ENCODE results near the gene JPH3.
"Not testable (repeated sequence)": the region's sequence is repeated elsewhere in the genome, so short reads cannot be mapped to it uniquely, and the experiment has no call there.

The JPH3 gene

GRCh38 chr16:87657621-87658192, 55.4 kb downstream of the JPH3 start:
- no peak for DNase-seq

- no peak for DNase-seq
These were observed 56.4 kb downstream of the JPH3 start for GRCh38 chr16:87658564-87659225.

GRCh38 chr16:87661561-87661960, 59.3 kb downstream of the JPH3 start:
- DNase-seq, result peak in 1 of 2 experiments; percentile 5

- DNase-seq, result no peak
These were observed 60.2 kb downstream of the JPH3 start for GRCh38 chr16:87662254-87663204.

GRCh38 chr16:87664792-87665191, 62.5 kb downstream of the JPH3 start:
- no peak for DNase-seq

GRCh38 chr16:87665193-87665592, 62.9 kb downstream of the JPH3 start:
- no peak for DNase-seq

GRCh38 chr16:87666919-87667318, 64.6 kb downstream of the JPH3 start:
- no peak for DNase-seq

GRCh38 chr16:87667443-87667842, 65.1 kb downstream of the JPH3 start:
- no peak for DNase-seq

- DNase-seq, result no peak
These were observed 65.6 kb downstream of the JPH3 start for GRCh38 chr16:87667946-87668345.

GRCh38 chr16:87669672-87670071, 67.4 kb downstream of the JPH3 start:
- no peak for DNase-seq

GRCh38 chr16:87671221-87671620, 68.9 kb downstream of the JPH3 start:
- DNase-seq, result no peak

GRCh38 chr16:87671715-87672270, 69.5 kb downstream of the JPH3 start:
- DNase-seq, result no peak

- DNase-seq, result no peak
These were observed 72.1 kb downstream of the JPH3 start for GRCh38 chr16:87674419-87674818.

- DNase-seq, result no peak
These were observed 72.9 kb downstream of the JPH3 start for GRCh38 chr16:87675111-87675719.

GRCh38 chr16:87677830-87678229, 75.5 kb downstream of the JPH3 start:
- no peak for DNase-seq

GRCh38 chr16:87678618-87679017, 76.3 kb downstream of the JPH3 start:
- DNase-seq, result no peak

GRCh38 chr16:87679593-87680271, 77.4 kb downstream of the JPH3 start:
- no peak for DNase-seq

GRCh38 chr16:87680272-87680644, 78.0 kb downstream of the JPH3 start:
- no peak for DNase-seq

- not testable (repeated sequence) for DNase-seq
These were observed 78.8 kb downstream of the JPH3 start for GRCh38 chr16:87681051-87681602.

GRCh38 chr16:87681981-87682570, 79.8 kb downstream of the JPH3 start:
- no peak for DNase-seq

GRCh38 chr16:87682852-87683399, 80.6 kb downstream of the JPH3 start:
- no peak for DNase-seq

All from activated CD4-positive, alpha-beta T cell treated with anti-CD3 and anti-CD28 coated beads, Interleukin-2, amount 50 U/mL, for 4 hours (primary cell).